HCT116 (cell line): ENCODE measurements around the gene NUDT22.

Source experiments
- CTCF ChIP-seq, 3 experiments: fragments of 200-600 bp in 1 of 3; sonication (generic) in 1 of 3; IDR thresholded peaks in 2 of 3; conservative IDR thresholded peaks in 1 of 3; 2 replicates each; pipeline ENCODE4 v1.5.1; 2012 to 2017; ENCODE audit warnings: low read depth in 2 of 3, low read length in 2 of 3, antibody characterized with exemption in 1 of 3, borderline replicate concordance in 1 of 3, control low read depth in 1 of 3, mild to moderate bottlenecking in 1 of 3, mixed read lengths in 1 of 3, mixed run types in 1 of 3, moderate library complexity in 1 of 3; ENCODE audit not compliant: insufficient read depth in 1 of 3
- ZBTB33 ChIP-seq: IDR thresholded peaks from 2 replicates; pipeline ENCODE4 v1.6.1; 2011; ENCODE audit warnings: mild to moderate bottlenecking, low read length, moderate library complexity; ENCODE audit not compliant: insufficient replicate concordance; ENCODE audit errors: extremely low read depth

GRCh38 chr11:64264371-64264852, 38.3 kb downstream of the NUDT22 start:
- TF ChIP-seq CTCF (IDR thresholded peaks at IDR 0.05 in 2 of 3, conservative IDR thresholded peaks at IDR 0.05 in 1 of 3; ENCODE audit: borderline replicate concordance in 1 of 3, insufficient read depth in 1 of 3, low read depth in 2 of 3, low read length in 2 of 3) (no peak), ZBTB33 (no peak)
